CMK (cell line): Measurements from ENCODE around the gene GALNT6.
A peak's percentile ranks its signal among the peaks of the same experiment; 100 is the strongest.

Source experiments
- DNase-seq: peaks from one replicate; pipeline ENCODE4 v3.0.0-alpha.2; 2010; ENCODE audit warnings: low read depth

The GALNT6 gene

DNA sequence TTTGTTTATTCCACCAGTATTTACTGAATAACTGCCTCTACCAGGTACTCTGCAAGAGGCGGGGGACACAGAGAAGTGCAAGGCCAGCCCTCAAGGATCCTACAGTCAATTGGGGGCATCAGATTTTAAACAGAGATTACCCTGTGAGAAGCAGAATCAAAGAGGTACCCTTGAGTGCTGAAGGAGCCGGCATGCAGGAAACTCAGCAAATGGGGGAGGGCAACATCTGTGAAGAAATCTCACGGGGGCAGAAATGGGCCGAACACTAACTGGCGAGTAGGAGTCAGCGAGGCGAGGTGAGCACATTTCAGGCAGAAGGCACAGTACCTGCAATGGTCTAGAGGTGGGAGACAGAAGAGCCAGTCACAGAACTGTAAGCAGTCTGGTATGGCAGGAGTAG, 9.0 kb downstream of the GALNT6 start:
- DNase-seq, result no peak

DNA sequence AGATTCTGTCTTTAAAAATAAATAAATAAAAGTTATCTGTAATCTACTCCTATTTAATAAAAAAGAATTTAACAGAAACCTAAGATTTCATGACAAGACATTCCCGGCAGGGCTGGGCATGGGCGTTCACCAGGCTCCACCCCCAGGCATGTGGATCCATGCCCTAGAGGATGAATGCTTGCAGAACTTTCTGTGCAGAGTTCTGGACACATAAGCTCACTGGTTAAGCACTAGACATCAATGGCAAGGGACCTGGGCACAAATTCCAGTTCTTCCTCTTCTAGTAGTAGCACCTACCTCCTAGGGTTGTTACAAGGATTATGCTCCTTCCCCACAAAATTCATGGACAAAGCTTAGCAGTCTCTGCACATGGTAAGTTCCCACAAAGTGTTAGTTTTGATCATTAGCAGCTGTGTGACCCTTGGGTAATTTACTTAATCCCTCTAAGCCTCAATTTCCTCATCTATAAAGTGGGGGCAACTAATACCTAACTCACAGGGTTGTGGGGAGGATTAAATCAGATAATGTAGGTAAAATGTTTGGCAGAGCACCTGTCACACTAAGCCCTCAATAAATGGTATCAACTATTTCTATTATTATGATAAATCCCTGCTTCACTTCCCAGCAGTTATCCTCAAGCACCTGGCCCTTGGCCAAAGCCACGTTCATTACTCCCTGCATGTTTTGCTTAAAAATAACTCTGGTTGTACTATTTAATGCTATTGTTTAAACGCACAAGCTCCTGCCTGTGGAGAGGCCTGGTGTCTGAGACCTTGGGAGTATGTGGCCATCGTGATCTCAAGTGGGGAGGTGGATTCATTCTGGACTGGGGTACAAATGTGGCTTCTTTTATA, 9.8 kb downstream of the GALNT6 start:
- no peak for DNase-seq

DNA sequence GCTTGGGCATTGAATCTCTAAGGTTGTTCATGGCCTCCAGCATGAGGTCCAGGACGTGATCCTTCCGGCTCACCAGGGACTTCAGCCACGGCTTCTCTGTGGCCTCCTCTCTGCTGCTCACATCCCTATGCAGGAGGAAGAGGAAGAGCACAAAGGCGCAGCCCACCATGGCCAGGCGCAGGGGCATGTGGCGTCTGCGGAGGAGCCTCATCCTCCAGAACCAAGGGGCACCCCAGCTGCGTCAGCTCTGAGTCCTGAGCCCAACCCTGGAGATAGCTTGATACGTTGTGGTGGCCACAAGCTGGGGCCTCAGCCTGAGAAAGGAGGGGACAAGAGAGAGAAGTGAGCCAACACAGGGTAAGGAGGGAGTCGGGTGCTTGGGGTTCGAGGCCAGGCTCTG, 11.6 kb downstream of the GALNT6 start:
- no peak for DNase-seq

DNA sequence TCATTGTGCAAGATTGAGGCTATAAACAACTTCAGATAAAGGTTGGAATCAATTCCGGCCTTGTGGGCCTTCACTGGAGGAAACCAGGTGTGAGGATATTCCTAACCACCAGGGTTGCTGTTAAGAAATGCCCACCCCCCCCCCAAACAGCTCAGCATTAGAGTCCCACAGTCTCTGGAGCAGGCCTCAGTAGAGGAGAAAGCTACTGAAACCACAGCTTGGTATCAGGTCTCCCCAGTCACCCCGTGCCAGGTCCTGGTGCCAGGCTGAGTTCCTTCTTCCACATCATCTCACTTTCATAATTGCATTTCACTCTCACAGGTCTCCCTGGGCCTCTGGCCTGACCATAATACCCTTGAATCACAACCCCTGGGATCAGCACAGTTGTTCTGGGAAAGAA, 12.5 kb downstream of the GALNT6 start:
- DNase-seq, result no peak

DNA sequence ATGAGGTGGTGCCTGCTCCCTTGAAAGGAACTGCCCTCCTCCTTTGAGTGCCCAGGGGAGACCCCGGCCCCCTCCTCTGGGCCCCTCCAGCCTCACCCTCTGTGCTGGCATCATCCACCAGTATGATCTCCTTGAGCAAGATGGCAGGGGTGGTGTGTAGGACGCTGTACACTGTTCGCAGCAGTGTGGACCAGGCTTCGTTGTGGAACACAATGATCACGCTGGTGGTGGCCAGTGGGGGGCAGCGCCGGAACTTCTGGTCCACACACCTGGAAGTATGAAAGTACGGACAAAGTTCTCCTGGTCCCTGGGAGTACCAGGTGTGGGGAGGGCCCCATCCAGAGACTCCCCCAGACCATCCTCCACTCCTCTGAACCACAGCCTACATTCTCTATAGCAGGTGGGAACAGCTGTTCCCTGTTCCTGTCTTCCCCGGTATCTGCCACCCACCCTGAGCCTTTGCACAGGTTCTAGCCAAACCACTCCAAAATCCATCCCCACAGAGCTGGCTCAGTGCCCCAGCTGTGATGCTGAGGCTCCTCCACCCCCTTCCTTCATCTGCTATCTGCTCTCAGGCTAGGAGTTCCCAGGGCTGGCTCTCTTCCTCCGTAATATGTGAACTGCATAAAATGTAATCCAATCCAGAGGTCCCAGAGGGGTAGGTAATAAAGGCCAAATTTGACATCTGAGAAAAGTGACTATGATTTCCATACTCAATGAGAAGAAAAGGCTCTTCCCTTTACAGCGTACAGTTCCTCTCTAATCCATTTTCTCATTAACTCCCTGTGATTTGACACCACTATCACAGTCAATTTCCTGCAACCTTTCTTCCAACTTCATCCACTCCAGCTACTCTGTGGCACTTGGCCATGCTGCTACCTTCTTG, 13.9 kb downstream of the GALNT6 start:
- DNase-seq, result no peak

DNA sequence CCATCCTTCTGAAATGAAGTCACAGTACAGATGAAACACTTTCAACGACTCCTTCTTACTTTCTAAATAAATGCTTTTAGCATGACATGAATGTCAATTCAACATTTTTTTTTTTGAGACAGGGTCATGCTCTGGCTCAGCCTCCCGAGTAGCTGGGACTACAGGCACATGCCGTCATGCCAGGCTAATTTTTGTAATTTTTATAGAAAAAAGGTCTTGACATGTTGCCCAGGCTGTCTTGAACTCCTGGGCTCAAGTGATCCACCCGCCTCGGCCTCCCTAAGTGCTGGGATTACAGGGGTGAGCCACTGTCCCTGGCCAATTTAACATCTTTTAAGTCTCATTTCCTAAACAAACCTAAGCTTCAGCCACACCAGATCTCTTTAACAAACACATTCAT, 16.4 kb downstream of the GALNT6 start:
- DNase-seq, result no peak

DNA sequence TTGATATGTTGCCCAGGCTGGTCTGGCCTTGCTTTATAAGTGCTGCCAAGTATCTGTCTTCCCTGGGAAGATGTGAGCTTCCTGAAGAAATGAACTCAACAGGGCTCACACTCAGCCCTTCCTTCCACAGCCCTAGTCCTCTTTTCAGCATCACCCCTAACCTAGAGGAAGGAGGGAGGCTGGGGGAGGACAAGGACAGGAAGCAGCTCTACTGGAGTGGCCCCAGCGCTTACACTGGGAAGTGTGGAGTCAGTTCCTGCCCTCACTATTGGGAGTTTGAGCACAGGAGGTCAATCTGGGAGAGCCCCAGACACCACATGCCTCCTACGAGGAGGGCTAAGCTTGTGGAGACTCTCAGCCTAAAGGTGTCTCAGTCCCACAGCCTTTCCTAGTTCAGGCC, 16.8 kb downstream of the GALNT6 start:
- DNase-seq, result no peak

DNA sequence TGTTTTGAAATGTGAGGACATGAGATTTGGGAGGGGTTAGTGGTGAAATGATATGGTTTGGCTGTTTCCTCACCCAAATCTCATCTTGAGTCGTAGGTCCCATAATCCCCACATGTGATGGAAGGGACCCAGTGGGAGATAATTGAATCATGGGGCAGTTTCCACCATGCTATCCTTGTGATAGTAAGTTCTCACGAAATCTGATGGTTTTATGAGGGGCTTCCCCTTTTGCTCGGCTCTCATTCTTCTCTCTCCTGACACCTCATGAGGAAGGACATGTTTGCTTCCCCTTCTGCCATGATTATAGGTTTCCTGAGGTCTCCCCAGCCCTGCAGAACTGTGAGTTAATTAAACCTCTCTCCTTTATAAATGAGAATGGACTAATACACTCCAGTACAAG, 18.0 kb downstream of the GALNT6 start:
- DNase-seq, result no peak

DNA sequence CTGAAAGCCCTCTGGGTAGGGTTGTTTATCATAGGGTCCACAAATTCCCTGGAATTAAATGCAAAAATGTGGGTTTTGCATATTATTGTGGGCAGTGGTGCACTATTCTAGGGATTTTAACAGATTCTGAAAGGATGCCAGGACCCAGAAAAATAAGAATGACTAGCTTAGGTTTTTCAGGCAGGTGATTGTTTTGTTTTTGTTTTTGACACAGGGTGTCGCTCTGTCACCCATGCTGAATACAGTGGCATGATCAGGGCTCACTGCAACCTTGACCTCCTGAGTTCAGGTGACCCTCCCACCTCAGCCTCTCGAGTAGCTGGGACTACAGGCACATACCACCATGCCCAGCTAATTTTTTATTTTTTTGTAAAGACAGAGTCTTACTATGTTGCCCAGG, 19.2 kb downstream of the GALNT6 start:
- DNase-seq, result no peak

DNA sequence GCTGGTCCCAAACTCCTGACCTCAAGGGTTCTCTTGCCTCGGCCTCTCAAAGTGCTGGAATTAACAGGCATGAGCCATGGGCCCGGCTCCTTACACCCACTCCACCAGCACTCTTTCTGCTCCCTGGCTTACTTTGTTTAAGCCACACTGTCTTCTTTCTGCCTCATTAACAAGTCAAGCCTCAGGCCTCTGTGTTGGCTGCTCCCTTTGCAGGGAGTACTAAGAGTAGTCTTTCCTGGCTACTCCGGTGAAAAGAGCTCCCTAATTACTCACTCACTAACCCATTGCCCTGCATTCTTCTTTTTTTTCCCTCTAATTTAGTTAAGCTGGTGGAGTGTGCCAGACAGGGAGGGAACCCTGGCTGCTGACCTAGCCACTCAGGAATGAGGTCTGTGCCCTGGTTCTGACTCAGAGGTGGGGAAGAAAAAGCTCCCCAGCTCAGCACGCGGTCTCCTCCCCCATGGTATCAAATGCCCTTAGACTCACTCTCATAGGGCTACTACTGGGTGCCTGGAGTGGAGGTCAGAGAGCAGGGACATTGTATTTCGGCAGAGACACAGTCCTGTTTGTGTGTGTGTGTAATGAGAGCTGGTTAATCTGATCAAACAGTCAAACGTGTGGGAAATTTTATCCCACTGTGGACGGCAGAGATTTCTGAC, 19.8 kb downstream of the GALNT6 start:
- no peak for DNase-seq

DNA sequence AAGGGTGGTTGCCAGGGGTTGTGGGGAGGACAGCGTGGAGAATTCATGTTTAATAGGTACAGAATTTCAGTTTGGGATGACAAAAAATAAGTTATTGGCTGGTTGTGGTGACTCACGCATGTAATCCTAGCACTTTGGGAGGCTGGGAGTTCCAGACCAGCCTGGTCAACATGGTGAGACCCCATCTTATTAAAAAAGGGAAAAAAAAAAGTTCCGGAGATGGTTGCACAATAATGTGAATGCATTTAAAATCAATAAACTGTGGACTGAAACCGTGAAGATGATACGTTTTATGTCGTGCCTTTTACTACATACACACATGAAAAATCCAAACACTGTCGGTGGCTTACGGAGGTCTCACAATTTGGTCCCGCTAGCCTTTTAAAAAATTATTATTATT, 20.5 kb downstream of the GALNT6 start:
- no peak for DNase-seq

DNA sequence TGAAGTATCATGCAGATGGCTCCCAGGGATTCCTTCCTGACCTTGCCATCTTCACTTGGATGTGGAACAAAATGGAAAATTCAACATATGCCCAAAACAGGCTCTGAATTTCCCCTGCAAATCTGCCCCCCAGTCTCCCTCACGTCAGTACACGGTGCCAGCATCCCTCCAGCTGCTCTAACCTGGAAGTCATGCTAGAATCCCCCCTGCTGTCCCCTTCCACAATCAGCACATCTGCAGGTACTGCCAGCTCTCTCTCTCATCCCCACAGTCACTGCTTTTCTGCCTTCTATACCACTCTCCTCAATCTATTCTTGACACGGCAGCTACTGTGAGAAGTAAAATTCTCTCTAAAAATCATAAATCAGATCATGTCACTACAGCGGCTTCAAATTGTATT, 21.6 kb downstream of the GALNT6 start:
- DNase-seq, result no peak

DNA sequence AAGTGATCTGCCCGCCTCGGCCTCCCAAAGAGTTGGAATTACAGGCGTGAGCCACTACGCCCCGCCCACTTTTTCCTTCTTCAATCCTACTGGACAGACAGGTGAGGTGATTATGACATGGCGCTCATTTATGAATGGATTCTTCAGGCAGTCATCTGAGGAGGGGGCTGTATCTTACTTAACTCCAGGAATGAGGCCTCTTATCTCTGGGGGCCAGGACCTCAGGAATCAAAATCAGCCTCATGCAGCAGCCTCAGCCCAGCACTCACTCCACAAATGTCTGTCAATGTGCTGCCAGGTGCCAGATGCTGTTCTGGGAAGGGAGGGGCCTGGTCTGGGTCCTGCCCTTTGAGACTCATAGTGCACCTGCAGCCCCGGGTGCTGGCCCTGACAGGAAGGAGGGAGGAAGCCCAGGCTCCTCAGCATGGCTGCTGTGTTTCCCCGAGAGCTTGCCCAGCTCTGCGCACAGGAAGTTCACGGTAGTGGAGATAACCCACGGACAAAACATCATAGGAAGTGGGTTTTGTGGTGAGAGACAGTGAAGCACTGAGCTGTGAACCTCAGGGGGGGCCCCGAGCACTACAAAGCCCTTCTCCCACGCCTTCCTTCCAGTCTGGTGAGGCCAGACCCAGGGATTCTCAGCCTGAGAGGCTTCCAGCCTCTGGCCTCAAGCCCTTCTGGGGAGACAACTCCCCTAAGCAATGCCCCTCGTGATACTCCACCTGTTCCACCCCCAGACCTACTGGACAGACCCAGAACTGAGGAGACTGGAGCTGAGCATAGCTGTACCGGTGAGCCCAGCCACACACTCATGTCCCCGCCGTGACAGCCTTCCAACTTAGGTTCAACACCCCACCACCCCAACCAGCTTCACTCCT, 22.3 kb downstream of the GALNT6 start:
- DNase-seq, result peak; percentile 92

DNA sequence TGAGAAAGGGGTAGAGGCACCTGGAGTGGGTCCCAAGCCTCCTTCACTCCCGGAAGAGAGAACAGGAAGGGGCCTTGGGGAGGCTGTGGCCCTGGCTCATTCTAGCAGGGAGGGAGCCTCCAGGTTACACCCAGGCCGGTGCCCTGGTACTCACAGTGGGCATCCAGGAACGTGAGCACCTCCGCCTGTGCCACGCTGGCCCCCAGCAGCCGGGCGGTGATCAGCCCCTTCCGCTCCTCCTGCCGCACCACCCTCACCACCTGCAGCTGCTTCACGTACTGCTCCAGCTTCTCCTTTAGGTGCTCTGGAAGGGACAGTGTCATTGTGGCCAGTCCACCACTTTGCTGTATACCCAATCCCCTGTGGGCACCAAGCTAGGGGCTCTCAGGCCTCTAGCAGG, 25.9 kb downstream of the GALNT6 start:
- no peak for DNase-seq

DNA sequence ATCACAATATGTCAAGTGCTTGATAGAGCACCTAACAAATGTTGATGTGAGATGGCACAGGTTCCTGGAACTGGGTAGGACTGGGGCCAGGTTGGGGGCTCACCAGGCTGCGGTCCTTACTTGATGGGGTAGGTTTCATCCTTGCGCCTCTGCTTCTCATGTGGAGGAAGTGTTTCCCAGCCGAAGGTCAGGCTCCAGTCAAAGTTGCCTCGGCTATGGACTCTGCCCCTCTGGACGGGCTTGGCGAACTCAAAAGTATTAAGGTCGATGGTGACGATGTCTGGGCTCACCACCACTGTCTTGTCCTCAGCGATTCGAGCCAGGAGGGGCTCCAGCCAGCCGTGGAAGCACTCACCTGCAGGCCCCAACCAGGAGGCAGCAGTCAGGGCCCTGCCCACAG, 27.2 kb downstream of the GALNT6 start:
- DNase-seq, result no peak

DNA sequence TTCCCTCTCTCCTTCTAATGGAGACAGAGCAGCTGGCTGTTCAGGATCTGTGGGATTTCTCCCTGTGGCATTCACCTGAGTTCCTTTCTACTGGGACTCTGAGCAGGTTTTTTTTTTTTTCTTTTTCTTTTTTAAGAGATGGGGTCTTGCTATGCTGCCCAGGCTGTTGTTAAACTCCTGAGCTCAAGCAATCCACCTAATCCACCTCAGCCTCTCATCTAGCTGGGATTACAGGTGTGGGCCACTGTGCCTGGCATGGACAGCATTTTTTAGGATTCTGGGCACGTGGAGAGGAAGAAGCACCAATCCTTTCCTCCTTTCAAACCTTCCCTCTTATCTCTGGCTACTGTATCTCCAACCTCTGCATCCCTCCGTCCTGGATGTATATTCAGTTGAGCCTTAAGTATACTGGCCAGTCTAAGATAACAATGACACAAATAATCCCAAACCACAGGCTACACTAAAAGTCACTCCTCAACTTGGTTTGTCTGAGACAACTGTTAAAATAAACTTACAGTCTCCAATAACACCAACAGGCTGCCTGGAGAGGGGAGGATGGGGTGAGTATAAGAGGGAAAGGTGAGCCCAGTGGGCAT, 28.4 kb downstream of the GALNT6 start:
- no peak for DNase-seq

DNA sequence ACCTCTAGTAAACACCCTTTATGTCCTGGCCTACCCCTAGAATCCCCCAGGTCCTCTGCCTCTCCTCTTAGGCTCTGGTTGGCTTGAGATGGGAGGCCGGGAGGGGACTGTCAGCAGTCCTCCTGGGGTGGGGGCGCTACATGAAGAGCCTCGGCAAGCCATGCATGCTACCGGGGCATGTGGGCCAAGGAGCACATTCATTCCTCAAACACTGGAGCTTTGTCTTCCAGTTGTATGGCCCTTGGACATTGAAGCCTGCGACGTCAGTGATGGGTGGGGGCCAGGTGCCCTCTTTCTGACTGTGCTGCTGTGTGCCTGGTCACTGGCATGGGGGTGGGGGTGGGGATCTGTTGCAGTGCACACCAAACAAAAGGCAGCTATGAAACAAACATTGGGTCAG, 28.9 kb downstream of the GALNT6 start:
- no peak for DNase-seq

DNA sequence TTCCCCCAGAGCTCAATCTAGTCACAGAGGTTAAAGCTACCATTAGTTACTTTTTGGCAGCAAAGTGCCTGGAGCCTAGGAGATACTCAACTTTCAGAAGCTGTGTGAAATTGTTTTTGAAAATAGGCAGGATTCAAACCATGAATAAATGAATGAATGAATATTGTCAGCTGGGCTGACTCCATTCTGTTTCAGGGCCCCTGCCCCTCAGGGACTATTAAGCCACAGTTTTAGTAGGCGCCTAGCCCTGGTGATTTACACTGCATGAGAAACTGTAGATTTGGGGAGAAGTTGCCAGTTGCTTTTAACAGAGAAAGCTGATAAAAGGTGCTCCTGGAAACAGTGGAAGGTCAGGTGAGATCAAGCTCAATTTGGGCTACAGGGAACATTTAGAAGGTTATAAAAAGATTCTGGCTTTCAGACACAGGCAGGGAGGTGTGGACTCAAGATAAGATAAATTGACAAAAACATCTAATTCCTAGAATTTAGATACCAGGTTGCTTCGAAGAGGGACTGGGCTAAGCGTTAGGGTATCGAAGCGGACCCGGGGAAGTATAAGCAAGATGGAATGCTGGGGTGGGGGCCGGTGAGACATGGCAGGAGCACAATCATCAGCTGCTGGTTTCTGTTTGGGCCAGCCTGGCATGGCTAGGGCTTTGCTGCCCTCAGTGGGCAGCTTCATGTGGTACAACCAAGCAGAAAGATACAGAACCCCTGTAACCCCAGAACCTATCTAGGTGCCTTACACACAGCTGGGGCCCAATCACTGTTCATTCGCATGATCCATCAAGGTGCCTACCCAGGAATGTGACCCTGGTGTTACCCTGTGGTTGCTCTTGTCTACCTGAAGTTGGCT, 29.8 kb downstream of the GALNT6 start:
- no peak for DNase-seq

DNA sequence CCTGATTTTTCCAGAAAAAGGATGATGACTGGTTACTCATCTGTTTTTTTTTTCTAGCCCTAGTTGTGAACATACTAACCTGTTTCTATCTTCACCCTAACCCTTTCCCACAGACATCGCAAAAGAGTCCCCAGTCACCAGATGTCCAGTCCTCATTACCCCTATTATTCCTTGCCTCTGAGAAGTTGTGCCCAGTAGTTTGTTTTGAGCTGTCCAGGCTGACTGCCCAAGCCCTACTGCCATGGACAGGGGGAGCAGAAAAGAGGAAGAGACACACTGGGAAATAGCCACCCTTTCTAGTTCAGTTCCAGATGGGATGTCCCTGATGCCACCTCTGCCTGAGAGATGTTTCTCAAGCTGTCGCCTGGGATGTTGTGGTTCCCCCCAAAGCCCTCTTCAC, 30.9 kb downstream of the GALNT6 start:
- no peak for DNase-seq

DNA sequence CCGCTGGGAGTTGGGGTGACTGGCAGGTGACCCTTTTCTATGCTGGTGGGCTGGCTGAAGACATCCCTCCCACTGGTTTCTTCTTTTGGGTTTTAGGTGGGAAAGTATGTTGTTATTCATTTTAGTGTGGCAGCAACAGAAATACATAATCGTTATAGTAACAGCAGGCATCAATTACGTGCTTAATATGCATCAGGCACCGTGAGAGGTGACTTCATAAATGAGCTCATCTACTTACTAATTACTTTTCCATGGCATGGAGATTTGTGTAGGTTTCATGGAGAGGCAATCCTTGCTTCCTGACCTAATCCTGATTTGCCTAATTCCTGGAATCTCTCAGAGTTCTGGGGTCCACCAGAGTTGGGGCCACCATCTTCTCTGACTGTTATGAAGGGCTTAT, 31.4 kb downstream of the GALNT6 start:
- DNase-seq, result no peak
